IMR-90 (cell line): ENCODE measurements around the gene PGC. TPM values are rescaled to one million over a fixed set of nuclear protein-coding genes. Genes with fewer than 3 reads are reported as not detected.

Source experiments
- ATAC-seq: fragments of 200-7000 bp; cut with Tn5 transposase; 2 replicates; pipeline ENCODE4 v1.9.1; 2020; ENCODE audit warnings: low read depth, mild to moderate bottlenecking, moderate library complexity
- BruUV-seq: library from RNA; stranded (reverse); fragments of 400-500 nt; replicated peaks from 2 replicates; lab custom pipeline; 2021; lab: Mats Ljungman, UMichigan
- CTCF ChIA-PET: fragments of 300-600 bp; formaldehyde crosslinking; extraction: SDS; loops from one replicate; lab custom pipeline; 2021; ENCODE audit warnings: antibody characterized with exemption; lab: Yijun Ruan, JAX
- POLR2A ChIA-PET: fragments of 300-600 bp; sonication (Branson Sonifier 250); formaldehyde crosslinking; loops from one replicate; lab custom pipeline; 2022; ENCODE audit warnings: antibody characterized with exemption; ENCODE audit not compliant: unreplicated experiment; lab: Charles Lee
- DNase-seq: peaks from one replicate; pipeline ENCODE4 v3.0.0; 2013
- H2AFZ ChIP-seq: replicated peaks from 2 replicates; pipeline ENCODE3; 2013; ENCODE audit warnings: low read length, mild to moderate bottlenecking; ENCODE audit not compliant: poor library complexity
- H2AK5ac ChIP-seq: 2 replicates; pipeline ENCODE4 v1.6.1; 2013; ENCODE audit warnings: low read depth, low read length, inconsistent platforms
- H2AK9ac ChIP-seq: replicated peaks from 2 replicates; pipeline ENCODE3; 2013; ENCODE audit warnings: mild to moderate bottlenecking, low read depth, low read length, moderate library complexity; ENCODE audit not compliant: poor library complexity
- H2BK120ac ChIP-seq: 2 replicates; pipeline ENCODE4 v1.6.1; 2013; ENCODE audit warnings: low read depth, low read length, inconsistent platforms
- H2BK15ac ChIP-seq: 3 replicates; pipeline ENCODE4 v1.6.1; 2013; ENCODE audit warnings: low read depth, low read length, inconsistent platforms
- H2BK20ac ChIP-seq: 2 replicates; pipeline ENCODE4 v1.6.1; 2013; ENCODE audit warnings: low read depth, mild to moderate bottlenecking, inconsistent platforms, low read length, moderate library complexity
- H2BK5ac ChIP-seq: 2 replicates; pipeline ENCODE4 v1.6.1; 2013; ENCODE audit warnings: mild to moderate bottlenecking, low read depth, low read length, inconsistent platforms; ENCODE audit not compliant: poor library complexity, severe bottlenecking
- H3K14ac ChIP-seq: replicated peaks from 2 replicates; pipeline ENCODE4 v1.6.1; 2013; ENCODE audit warnings: low read depth, low read length, inconsistent platforms
- H3K18ac ChIP-seq: 2 replicates; pipeline ENCODE4 v1.6.1; 2013; ENCODE audit warnings: low read depth, low read length, control low read depth
- H3K23ac ChIP-seq: 2 replicates; pipeline ENCODE4 v1.6.1; 2013; ENCODE audit warnings: low read depth, low read length, inconsistent platforms
- H3K27ac ChIP-seq: 2 replicates; pipeline ENCODE4 v1.5.1; 2013; ENCODE audit warnings: mild to moderate bottlenecking, control low read depth, low read length; ENCODE audit not compliant: insufficient read depth
- H3K27me3 ChIP-seq: 2 replicates; pipeline ENCODE4 v1.6.1; 2013; ENCODE audit warnings: low read length; ENCODE audit not compliant: control insufficient read depth, insufficient read depth
- H3K36me3 ChIP-seq: 2 replicates; pipeline ENCODE4 v1.6.1; 2013; ENCODE audit warnings: low read length, mixed read lengths; ENCODE audit not compliant: control insufficient read depth, insufficient read depth
- H3K4ac ChIP-seq: 2 replicates; pipeline ENCODE4 v1.6.1; 2013; ENCODE audit warnings: low read depth, low read length, inconsistent platforms
- H3K4me1 ChIP-seq: 2 replicates; pipeline ENCODE4 v1.6.1; 2013; ENCODE audit warnings: low read length, mixed read lengths; ENCODE audit not compliant: control insufficient read depth, insufficient read depth
- H3K4me2 ChIP-seq: 2 replicates; pipeline ENCODE4 v1.6.1; 2013; ENCODE audit warnings: low read depth, mild to moderate bottlenecking, control low read depth, low read length, moderate library complexity
- H3K4me3 ChIP-seq: 2 replicates; pipeline ENCODE4 v1.5.1; 2013; ENCODE audit warnings: low read depth, mild to moderate bottlenecking, control low read depth, low read length, moderate library complexity; ENCODE audit not compliant: insufficient read depth
- H3K56ac ChIP-seq: 2 replicates; pipeline ENCODE4 v1.6.1; 2013; ENCODE audit warnings: low read length, inconsistent platforms; ENCODE audit not compliant: insufficient read depth; ENCODE audit errors: extremely low read depth
- H3K79me1 ChIP-seq, 2 experiments: 2 replicates each; pipeline ENCODE4 v1.6.1; 2013; ENCODE audit warnings: low read length in 2 of 2, inconsistent platforms in 1 of 2, low read depth in 1 of 2
- H3K9ac ChIP-seq: 2 replicates; pipeline ENCODE4 v1.6.1; 2013; ENCODE audit warnings: low read depth, low read length, control low read depth
- H3K9me1 ChIP-seq: 2 replicates; pipeline ENCODE4 v1.6.1; 2013; ENCODE audit warnings: low read length, inconsistent platforms; ENCODE audit not compliant: insufficient read depth
- H3K9me3 ChIP-seq: 2 replicates; pipeline ENCODE4 v1.6.1; 2013; ENCODE audit warnings: low read length; ENCODE audit not compliant: control insufficient read depth, insufficient read depth
- H4K20me1 ChIP-seq: 2 replicates; pipeline ENCODE4 v1.6.1; 2013; ENCODE audit warnings: low read length, inconsistent platforms; ENCODE audit not compliant: insufficient read depth
- H4K5ac ChIP-seq: 2 replicates; pipeline ENCODE4 v1.6.1; 2013; ENCODE audit warnings: mild to moderate bottlenecking, low read depth, low read length, control low read depth
- H4K8ac ChIP-seq, 2 experiments: 2 replicates each; pipeline ENCODE4 v1.6.1; 2013; ENCODE audit warnings: low read depth in 2 of 2, low read length in 2 of 2, control low read depth in 1 of 2, inconsistent platforms in 1 of 2
- H4K91ac ChIP-seq: 2 replicates; pipeline ENCODE4 v1.6.1; 2013; ENCODE audit warnings: low read depth, low read length, inconsistent platforms; ENCODE audit not compliant: insufficient read depth
- CHD1 ChIP-seq: IDR thresholded peaks from 2 replicates; pipeline ENCODE4 v1.6.1; 2012; ENCODE audit warnings: low read depth, low read length, improper control_type of control experiment
- MXI1 ChIP-seq: IDR thresholded peaks from 2 replicates; pipeline ENCODE4 v1.6.1; 2012; ENCODE audit warnings: low read depth, mild to moderate bottlenecking, low read length, moderate library complexity, borderline replicate concordance
- NFE2L2 ChIP-seq: fragments of 150-350 bp; IDR thresholded peaks from 2 replicates; pipeline ENCODE4 v1.6.1; 2016; ENCODE audit warnings: low read depth, mild to moderate bottlenecking, low read length
- WGBS, 2 experiments: methylation state at CpG; one replicate each; pipeline versions ENCODE4 v1.1.5 to v1.1.7; 2013; ENCODE audit warnings: missing lambda C conversion rate in 2 of 2; ENCODE audit not compliant: insufficient read length in 1 of 2; ENCODE audit errors: extremely low coverage in 2 of 2; 5-methylcytosine and 5-hydroxymethylcytosine counted together
- dilution Hi-C: fragments of 300-500 bp; cut with HindIII; formaldehyde crosslinking; loops from one replicate; pipeline ENCODE4 v1.14.3; 2018; ENCODE audit warnings: low sequenced_read_pairs; ENCODE audit not compliant: unreplicated experiment
- in situ Hi-C: fragments of 300-500 bp; cut with MboI; formaldehyde crosslinking; loops from 3 replicates; pipeline ENCODE4 v1.14.3; 2019; ENCODE audit warnings: low sequenced_read_pairs, inconsistent platforms, mixed read lengths
- intact Hi-C: fragments of 100-400 bp; cut with micrococcal nuclease; formaldehyde crosslinking; loops from 2 replicates; pipeline ENCODE4 v1.10.0; 2022
- polyA plus RNA-seq, 3 experiments: library from polyadenylated mRNA; depleted of rRNA; stranded (reverse); fragments of >200 nt; gene quantifications; 2 replicates each; pipeline ENCODE4 v1.2.3, GENCODE V29; 2012; ENCODE audit warnings: low replicate concordance in 1 of 3
- total RNA-seq: library from RNA; depleted of rRNA; stranded (reverse); fragments of >200 nt; gene quantifications from 2 replicates; pipeline ENCODE4 v1.2.3, GENCODE V29; 2012
- TF ChIP-seq, protein P1 (sequence below): conservative IDR thresholded peaks from 2 replicates; pipeline ENCODE4 v1.5.1; 2012; ENCODE audit warnings: mild to moderate bottlenecking, low read depth, low read length, improper control_type of control experiment

Gene PGC
- total and polyA plus RNA-seq, 2 of the 4 experiments (the other 2 are of a cell fraction): not detected

GRCh38 chr6:41718828-41719227 lies 28.4 kb downstream of the PGC start:
- H2AK5ac ChIP-seq: no peak overlapping the region
- WGBS, 2 experiments: no CpG with 5 or more reads among the region's 5 CpGs
- no peaks in the 10 kb centered on the region for H3K27me3 ChIP-seq
- no peak overlapping the region for H2BK5ac ChIP-seq
- no peaks in the 10 kb centered on the region for H3K36me3 ChIP-seq
- no peak overlapping the region for H3K14ac ChIP-seq
- H3K56ac ChIP-seq: no peak overlapping the region
- H3K4me3 ChIP-seq: no peak overlapping the region
- no peak overlapping the region for H3K4ac ChIP-seq
- peaks cover 12% of the 10 kb centered on the region for H3K9me1 ChIP-seq
- POLR2A ChIA-PET: no interaction called here
- peaks cover 19% of the 10 kb centered on the region for H3K4me1 ChIP-seq
- dilution Hi-C loops (no loop called here), intact Hi-C loops (no loop called here), in situ Hi-C loops (no loop called here)
- no TSS peak for BruUV-seq
- 0 out of 2 replicates have a peak, but pooled peaks cover 2% of the 10 kb centered on the region for H4K20me1 ChIP-seq
- no peak overlapping the region for H2BK15ac ChIP-seq
- H3K9me3 ChIP-seq: no peaks in the 10 kb centered on the region
- H3K9ac ChIP-seq: no peak overlapping the region
- H4K91ac ChIP-seq: no peak overlapping the region
- DNase-seq (no peak), ATAC-seq (no peak)
- no peak overlapping the region for H3K27ac ChIP-seq
- H2BK120ac ChIP-seq: no peak overlapping the region
- H2BK20ac ChIP-seq: no peak overlapping the region
- H4K8ac ChIP-seq: no peak overlapping the region
- no peak overlapping the region for H3K23ac ChIP-seq
- peaks cover 11 to 13% of the 10 kb centered on the region in 2 experiments for H3K79me1 ChIP-seq
- CTCF ChIA-PET: interaction anchor here (1.4 kb wide), 1 partner anchor 30 kb away, joined by 3 read pairs; no protein-coding TSS in a partner anchor
- H4K5ac ChIP-seq: no peak overlapping the region
- H2AFZ ChIP-seq: no peak overlapping the region
- TF ChIP-seq CHD1: no peak
- TF ChIP-seq, protein P1, sequence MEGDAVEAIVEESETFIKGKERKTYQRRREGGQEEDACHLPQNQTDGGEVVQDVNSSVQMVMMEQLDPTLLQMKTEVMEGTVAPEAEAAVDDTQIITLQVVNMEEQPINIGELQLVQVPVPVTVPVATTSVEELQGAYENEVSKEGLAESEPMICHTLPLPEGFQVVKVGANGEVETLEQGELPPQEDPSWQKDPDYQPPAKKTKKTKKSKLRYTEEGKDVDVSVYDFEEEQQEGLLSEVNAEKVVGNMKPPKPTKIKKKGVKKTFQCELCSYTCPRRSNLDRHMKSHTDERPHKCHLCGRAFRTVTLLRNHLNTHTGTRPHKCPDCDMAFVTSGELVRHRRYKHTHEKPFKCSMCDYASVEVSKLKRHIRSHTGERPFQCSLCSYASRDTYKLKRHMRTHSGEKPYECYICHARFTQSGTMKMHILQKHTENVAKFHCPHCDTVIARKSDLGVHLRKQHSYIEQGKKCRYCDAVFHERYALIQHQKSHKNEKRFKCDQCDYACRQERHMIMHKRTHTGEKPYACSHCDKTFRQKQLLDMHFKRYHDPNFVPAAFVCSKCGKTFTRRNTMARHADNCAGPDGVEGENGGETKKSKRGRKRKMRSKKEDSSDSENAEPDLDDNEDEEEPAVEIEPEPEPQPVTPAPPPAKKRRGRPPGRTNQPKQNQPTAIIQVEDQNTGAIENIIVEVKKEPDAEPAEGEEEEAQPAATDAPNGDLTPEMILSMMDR: no peak
- TF ChIP-seq MXI1: no peak
- TF ChIP-seq NFE2L2: no peak
- no peak overlapping the region for H2AK9ac ChIP-seq
- no peak overlapping the region for H3K18ac ChIP-seq
- no peak overlapping the region for H3K4me2 ChIP-seq
